NCI-H2029 (cell line): ENCODE measurements around the gene ACOT6.
"Not testable (repeated sequence)": the region's sequence is repeated elsewhere in the genome, so short reads cannot be mapped to it uniquely, and the experiment has no call there.

Source experiments
- DNase-seq: peaks from one replicate; lab custom pipeline; 2025; lab: John Stamatoyannopoulos, UW

The ACOT6 gene

GRCh38 chr14:73612339-73613045, at the start of gene ACOT6:
TSS of gene ACOT6 (plus strand) at chr14:73612517. CDS start at chr14:73612572, 55 bp downstream.
- DNase-seq = no peak

DNA sequence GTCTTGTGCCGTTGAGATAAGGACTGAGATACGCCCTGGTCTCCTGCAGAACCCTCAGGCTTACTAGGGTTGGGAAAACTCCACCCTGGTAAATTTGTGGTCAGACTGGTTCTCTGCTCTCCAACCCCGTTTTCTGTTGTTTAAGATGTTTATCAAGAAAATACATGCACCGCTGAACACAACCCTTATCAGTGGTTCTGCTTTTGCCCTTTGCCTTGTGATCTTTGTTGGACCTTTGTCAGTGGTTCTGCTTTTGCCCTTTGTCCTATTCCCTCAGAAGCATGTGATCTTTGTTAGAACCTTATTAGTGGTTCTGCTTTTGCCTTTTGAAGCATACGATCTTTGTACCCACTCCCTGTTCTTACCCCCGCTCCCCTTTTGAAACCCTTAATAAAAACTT, 49.6 kb upstream of the ACOT6 start:
- DNase-seq = not testable (repeated sequence)

DNA sequence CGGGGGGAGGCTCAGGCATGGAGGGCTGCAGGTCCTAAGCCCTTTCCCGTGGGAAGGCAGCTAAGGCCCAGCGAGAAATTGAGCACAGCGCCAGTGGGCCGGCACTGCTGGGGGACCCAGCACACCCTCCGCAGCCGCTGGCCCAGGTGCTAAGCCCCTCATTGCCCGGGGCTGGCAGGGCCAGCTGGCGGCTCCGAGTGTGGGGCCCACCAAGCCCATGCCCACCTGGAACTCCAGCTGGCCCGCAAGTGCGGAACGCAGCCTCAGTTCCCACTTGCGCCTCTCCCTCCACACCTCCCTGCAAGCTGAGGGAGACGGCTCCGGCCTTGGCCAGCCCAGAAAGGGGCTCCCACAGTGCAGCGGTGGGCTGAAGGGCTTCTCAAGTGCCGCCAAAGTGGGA, 45.9 kb upstream of the ACOT6 start:
- not testable (repeated sequence) for DNase-seq

- not testable (repeated sequence) for DNase-seq
Measured at GRCh38 chr14:73566935-73567334, 45.4 kb upstream of the ACOT6 start.

GRCh38 chr14:73567358-73567757, 45.0 kb upstream of the ACOT6 start:
- no peak for DNase-seq

DNA sequence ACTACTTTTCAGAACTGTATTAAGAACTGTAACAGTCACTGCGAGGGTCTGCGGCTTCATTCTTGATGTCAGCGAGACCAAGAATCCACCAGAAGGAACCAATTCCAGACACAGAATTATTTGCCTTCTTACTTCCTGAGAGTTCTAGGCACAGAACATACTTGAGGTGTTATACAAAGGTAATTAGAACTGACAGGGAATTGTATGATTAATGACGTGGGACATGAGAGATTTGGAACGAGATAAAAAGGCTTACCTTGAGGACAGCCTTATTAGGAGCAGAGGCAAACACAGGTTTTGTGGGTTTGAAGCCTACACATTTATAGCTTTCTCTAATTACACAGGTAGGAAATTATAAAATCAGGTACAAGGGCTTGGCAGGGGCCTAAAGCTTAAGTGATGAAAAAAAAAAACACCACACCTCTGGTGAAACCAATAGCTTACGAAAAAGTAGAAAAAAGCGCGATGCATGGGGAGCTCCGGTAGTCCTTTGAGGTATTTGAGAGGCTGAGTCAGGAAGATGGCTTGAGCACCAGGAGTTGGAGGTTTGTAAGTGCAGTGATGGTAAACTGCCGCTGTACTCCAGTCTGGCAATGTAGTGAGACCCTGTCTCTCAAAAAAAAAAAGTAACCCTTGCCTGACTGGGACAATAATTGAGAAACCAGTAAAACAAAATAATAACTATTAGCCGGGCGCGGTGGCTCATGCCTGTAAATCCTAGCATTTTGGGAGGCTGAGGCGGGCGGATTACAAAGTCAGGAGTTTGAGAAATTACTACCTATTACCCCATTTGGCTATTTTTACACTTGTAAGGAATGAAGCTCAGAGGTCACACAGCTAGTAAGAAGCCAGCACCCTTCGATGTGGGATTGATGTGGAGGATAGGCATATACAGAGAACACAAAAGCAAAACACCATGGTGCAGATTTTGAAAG, 44.1 kb upstream of the ACOT6 start:
- DNase-seq = no peak

DNA sequence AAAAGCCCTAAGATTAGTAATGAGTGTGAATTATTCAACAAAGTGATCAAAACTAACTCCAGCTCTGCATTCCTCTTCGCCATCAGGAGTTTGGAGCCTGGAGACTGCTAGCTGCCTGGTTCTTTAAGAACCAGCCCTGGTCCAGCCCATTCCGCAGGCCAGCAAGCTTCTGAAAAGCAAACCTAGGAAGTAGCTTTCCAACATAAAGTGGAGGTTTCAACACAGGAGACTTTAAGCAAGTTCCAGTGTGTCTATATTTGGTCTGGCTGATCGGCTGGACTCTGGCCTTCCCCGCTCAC, 43.5 kb upstream of the ACOT6 start:
- DNase-seq = not testable (repeated sequence)

GRCh38 chr14:73569185-73569958, 42.9 kb upstream of the ACOT6 start, which contains the start of gene ACOT2:
TSS of gene ACOT2 (plus strand) at chr14:73569213. CDS start at chr14:73569241, 28 bp downstream.
- peak; percentile 59 for DNase-seq

DNA sequence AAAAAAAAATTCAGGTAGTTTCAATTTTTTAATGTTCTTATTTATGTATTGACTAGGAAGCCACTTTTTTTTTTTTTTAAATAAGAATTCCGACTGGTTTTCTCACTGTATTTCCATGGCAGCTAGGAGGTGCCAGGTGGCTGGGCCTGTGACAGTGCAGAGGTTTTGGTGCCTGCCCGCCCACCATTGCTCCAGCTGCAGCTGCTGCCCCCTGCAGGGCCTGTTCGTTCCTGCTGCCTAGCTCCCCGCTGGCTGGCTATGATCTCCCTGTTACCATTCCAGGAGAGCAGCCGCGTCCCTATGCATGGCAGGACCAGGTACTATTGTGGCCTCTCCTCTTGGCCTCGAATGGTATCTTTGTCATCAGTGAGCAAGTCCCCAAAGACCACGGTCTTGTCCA, 41.4 kb upstream of the ACOT6 start:
- DNase-seq = not testable (repeated sequence)

DNA sequence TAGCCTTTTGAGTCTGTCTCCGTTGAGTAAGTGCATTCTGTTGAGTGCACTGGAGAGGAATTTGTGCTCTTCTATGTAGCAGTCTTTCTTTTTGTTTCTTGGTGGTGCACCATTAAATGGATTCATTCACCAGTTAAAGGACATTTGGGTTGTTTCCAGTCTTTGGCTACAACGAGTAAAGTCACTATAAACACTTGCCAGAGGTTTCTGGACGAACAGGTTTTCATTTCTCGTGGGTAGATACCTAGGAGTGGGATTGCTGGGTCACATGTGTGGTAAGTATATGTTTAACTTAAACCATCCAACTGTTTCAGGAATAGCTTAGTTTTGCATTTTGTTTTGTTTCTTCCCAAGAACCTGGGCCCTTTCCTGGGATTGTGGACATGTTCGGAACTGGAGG, 39.3 kb upstream of the ACOT6 start:
- not testable (repeated sequence) for DNase-seq

GRCh38 chr14:73573740-73574139, 38.6 kb upstream of the ACOT6 start:
- not testable (repeated sequence) for DNase-seq

- not testable (repeated sequence) for DNase-seq
Measured at GRCh38 chr14:73574251-73574650, 38.1 kb upstream of the ACOT6 start.

- no peak for DNase-seq
Measured at GRCh38 chr14:73576391-73576790, 35.9 kb upstream of the ACOT6 start.

GRCh38 chr14:73577214-73577613, 35.1 kb upstream of the ACOT6 start:
- not testable (repeated sequence) for DNase-seq

GRCh38 chr14:73582102-73582979, 30.0 kb upstream of the ACOT6 start:
- not testable (repeated sequence) for DNase-seq

- DNase-seq = no peak
Measured at GRCh38 chr14:73588695-73589094, 23.6 kb upstream of the ACOT6 start.

DNA sequence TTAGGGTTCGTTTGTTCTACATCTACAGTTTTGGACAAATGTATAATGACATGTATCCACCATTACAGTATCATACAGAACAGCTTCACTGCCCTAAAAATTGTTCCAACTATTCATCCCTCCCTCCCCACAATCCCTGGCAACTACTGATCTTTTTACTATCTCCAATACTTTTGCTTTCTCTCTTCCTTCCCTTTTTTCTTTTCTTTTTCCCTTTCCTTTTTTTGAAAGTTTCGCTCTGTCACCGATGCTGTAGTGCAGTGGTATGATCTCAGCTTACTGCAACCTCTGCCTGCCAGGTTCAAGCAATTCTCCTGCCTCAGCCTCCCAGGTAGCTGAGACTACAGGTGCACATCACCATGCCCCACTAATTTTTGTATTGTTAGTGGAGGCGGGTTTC, 23.2 kb upstream of the ACOT6 start:
- DNase-seq = no peak

- DNase-seq = not testable (repeated sequence)
Measured at GRCh38 chr14:73590673-73591004, 21.7 kb upstream of the ACOT6 start.

GRCh38 chr14:73591690-73592449, 20.4 kb upstream of the ACOT6 start, which contains the start of gene ACOT4:
TSS of gene ACOT4 (plus strand) at chr14:73591873. CDS start at chr14:73591960, 87 bp downstream.
- no peak for DNase-seq

DNA sequence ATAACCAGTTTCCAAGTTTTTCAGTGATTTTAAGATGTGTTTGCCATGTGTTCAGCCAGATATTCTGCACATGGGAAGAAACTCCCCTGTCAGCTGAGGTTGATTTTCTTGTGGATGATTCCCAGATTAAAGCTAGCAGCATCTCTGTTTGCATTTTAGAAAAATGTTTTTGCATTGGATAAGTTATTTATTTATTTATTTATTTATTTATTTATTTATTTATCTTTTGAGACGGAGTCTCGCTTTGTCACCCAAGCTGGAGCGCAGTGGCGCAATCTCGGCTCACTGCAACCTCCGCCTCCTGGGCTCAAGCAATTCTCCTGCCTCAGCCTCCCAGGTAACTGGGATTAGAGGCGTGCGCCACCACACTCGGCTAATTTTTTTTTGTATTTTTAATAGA, 17.8 kb upstream of the ACOT6 start:
- no peak for DNase-seq

GRCh38 chr14:73599499-73599898, 12.8 kb upstream of the ACOT6 start:
- no peak for DNase-seq
